Measurements from ENCODE around the gene TOMM5. TPM values are rescaled to one million over a fixed set of nuclear protein-coding genes. Genes with fewer than 3 reads are reported as not detected.
"Not testable (repeated sequence)": the region's sequence is repeated elsewhere in the genome, so short reads cannot be mapped to it uniquely, and the experiment has no call there.

TOMM5 gene
- total RNA-seq, 1 experiment from 2014 or later = 360 TPM

DNA sequence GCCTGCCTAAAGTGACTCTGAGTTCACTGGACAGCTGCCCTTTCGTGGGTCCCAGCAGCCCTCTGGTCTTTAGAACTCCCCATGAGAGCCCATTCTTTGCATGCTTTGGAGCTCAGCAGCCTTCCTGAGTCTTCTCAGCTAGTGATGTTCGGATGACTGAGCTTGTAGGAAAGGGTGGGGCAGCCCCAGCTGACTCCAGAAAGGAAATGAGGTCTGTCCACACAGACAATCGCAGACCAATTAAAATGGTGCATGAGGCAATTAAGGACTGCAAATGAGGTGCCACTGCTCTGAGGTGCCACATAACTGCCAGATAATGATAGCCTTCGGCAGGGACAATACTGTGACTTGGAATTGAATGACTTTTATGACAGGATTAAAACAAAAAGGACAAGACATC is 25.4 kb upstream of the TOMM5 start:
- in situ Hi-C loops (cut with HindIII; ENCODE audit: low sequenced_read_pairs) = no loop called here
- DNase-seq (ENCODE audit: low spot score) = no peak

- in situ Hi-C loops (cut with HindIII; ENCODE audit: low sequenced_read_pairs) = no loop called here
- no peak for DNase-seq (ENCODE audit: low spot score)
Observed at GRCh38 chr9:37617161-37617560, 24.8 kb upstream of the TOMM5 start.

DNA sequence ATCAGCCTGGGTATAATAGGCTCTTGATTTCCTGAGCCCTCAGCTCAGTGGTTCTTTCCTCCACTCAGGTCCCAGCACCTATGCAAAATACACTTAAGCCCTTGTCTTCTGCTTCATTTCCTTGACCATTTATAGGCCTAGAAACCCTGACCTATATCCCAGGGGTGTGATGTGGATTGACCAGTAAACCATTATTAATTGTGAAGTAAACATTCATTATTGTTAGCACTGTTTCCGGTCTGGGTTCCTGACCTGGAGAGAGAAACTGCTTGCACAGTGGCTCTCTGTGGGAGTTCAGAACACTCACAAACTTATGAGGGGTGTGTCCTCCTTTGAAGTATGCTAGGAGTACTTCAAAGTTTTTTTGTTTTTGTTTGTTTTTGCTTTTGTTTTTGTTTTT is 19.6 kb upstream of the TOMM5 start:
- in situ Hi-C loops (cut with HindIII; ENCODE audit: low sequenced_read_pairs) = no loop called here
- no peak for DNase-seq (ENCODE audit: low spot score)

GRCh38 chr9:37611014-37611413 is 18.6 kb upstream of the TOMM5 start:
- no peak for DNase-seq (ENCODE audit: low spot score)
- in situ Hi-C loops (cut with HindIII; ENCODE audit: low sequenced_read_pairs) = no loop called here

- DNase-seq (ENCODE audit: low spot score) = no peak
- in situ Hi-C loops (cut with HindIII; ENCODE audit: low sequenced_read_pairs) = no loop called here
Observed at GRCh38 chr9:37609735-37610397, 17.5 kb upstream of the TOMM5 start.

DNA sequence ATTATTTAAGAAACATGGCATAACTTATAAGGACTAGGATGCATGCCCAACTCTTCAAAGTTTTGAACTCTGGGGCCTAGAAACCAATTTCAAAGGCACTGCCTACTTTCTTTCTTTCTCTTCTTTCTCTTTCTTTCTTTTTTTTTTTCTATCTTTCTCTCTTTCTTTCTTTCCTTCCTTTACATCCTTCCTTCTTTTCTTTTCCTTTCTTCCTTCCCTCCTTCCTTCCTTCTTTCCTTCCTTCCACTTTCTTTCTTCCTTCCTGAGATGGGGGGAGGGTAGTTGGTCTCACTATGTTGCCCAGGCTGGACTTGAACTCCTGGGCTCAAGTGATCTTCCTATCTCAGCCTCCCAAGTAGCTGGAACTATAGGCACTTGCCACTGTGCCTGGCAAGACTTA is 15.9 kb upstream of the TOMM5 start:
- in situ Hi-C loops (cut with HindIII; ENCODE audit: low sequenced_read_pairs) = no loop called here
- DNase-seq (ENCODE audit: low spot score) = no peak

GRCh38 chr9:37604296-37604695 is 11.9 kb upstream of the TOMM5 start:
- DNase-seq (ENCODE audit: low spot score) = no peak
- in situ Hi-C loops (cut with HindIII; ENCODE audit: low sequenced_read_pairs) = no loop called here

- in situ Hi-C loops (cut with HindIII; ENCODE audit: low sequenced_read_pairs) = no loop called here
- no peak for DNase-seq (ENCODE audit: low spot score)
Observed at GRCh38 chr9:37602817-37603216, 10.4 kb upstream of the TOMM5 start.

GRCh38 chr9:37602061-37602460 is 9.7 kb upstream of the TOMM5 start:
- DNase-seq (ENCODE audit: low spot score); in situ Hi-C loops (cut with HindIII; ENCODE audit: low sequenced_read_pairs): not testable (repeated sequence)

- no peak for DNase-seq (ENCODE audit: low spot score)
- in situ Hi-C loops (cut with HindIII; ENCODE audit: low sequenced_read_pairs) = no loop called here
Observed at GRCh38 chr9:37596504-37596903, 4.1 kb upstream of the TOMM5 start.

GRCh38 chr9:37593883-37594448 is 1.6 kb upstream of the TOMM5 start:
- in situ Hi-C loops (cut with HindIII; ENCODE audit: low sequenced_read_pairs) = no loop called here
- DNase-seq (ENCODE audit: low spot score) = no peak

DNA sequence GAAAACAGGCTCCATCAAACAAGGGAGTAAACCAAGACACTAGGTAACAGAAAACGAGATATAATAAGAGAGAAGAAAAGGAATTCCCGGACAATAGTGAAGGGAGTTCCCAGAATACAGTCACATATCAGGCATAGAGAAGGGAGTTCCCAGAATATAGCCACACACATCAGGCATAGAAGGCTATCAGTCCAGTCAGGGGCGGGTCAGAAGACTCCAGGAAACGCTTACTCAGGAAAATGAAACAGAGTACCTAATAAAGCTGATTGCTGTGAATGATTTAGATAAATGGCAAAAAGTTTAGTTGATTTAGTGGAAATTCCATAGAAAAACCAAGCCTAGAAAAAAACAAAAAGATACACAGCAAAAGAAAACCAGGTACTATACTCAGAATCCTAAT is 4.9 kb downstream of the TOMM5 start:
- in situ Hi-C loops (cut with HindIII; ENCODE audit: low sequenced_read_pairs) = loop anchor here (10.0 kb wide), 1 partner anchor 57 kb away; no protein-coding TSS in a partner anchor
- DNase-seq (ENCODE audit: low spot score) = no peak

- in situ Hi-C loops (cut with HindIII; ENCODE audit: low sequenced_read_pairs) = loop anchor here (10.0 kb wide), 1 partner anchor 61 kb away; no protein-coding TSS in a partner anchor
Observed at GRCh38 chr9:37583522-37584121, 8.8 kb downstream of the TOMM5 start.

GRCh38 chr9:37582548-37583157 is 9.7 kb downstream of the TOMM5 start:
- in situ Hi-C loops (cut with HindIII; ENCODE audit: low sequenced_read_pairs) = loop anchor here (10.0 kb wide), 1 partner anchor 62 kb away; no protein-coding TSS in a partner anchor
- peak; percentile 59 for DNase-seq (ENCODE audit: low spot score)

More at GRCh38 chr9:37583522-37584121, 8.8 kb downstream of the TOMM5 start:
- DNase-seq (ENCODE audit: low spot score) = no peak

DNA sequence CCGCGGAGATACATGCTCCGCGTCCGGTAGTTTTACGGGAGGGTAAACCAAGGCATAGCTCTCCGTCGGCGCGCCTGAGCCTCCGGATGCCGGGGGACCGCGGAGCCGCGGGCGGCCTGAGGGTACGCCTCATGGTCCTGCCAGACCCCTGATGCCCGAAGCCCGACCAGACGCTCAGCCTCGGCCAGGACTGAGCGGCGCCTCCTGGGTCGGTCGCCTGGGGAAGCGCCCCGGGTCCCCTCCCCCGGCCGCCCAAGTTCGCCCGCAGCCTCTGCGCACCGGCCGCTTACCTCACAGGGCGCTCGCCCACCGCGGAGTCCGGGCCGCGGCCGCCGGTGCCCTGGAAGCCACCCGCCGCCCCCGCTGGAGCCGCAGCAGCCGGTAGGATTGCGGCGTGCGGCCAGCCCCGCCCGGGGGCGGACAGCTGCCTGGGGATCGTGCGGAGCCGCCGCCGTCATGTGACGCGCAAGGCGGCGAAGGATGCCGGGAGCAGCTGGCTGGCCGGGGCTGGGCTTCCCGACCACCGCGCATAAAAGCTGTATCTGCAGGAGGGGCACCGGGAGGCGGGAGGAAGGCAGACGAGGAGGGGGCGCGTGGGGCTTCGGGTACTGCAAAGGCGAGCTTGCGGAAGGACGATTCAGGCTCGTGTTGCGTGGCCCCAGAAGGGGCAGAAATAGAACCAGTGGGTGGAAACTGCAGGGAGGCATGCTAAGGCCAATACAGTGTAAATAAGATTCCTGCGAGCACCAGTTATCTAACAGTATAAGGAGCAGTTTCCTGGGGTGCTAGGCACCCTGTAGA is 16.3 kb downstream of the TOMM5 start, which contains the start of gene FBXO10:
Gene FBXO10 (minus strand): TSS at position 460 of the 801 bp plus-strand sequence. CDS start 34,612 bp downstream, outside the sequence.
- in situ Hi-C loops (cut with HindIII; ENCODE audit: low sequenced_read_pairs) = no loop called here
- peak; percentile 59 for DNase-seq (ENCODE audit: low spot score)

- peak; percentile 48 for DNase-seq (ENCODE audit: low spot score)
- in situ Hi-C loops (cut with HindIII; ENCODE audit: low sequenced_read_pairs) = no loop called here
Observed at GRCh38 chr9:37575511-37575914, 16.9 kb downstream of the TOMM5 start.

DNA sequence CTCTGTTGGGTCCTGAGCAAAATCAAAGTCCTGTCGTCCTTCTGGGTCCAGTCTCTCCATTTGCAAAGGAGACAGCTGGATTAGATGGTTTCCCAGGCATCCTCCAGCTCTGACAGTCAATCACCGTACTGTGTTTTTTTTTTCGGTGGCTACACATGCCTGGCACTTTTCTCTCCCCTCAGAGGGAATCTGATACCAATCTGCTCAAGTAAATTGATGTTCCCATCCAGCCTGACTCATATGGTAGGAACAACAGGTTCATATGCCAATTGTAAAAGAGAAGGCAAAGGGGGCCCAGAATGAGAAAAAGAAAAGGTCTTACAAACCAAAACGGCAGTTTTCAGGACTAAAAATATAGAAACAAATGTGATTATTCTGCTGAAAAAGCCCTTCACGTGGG is 17.4 kb downstream of the TOMM5 start:
- peak; percentile 19 for DNase-seq (ENCODE audit: low spot score)
- in situ Hi-C loops (cut with HindIII; ENCODE audit: low sequenced_read_pairs) = no loop called here

DNA sequence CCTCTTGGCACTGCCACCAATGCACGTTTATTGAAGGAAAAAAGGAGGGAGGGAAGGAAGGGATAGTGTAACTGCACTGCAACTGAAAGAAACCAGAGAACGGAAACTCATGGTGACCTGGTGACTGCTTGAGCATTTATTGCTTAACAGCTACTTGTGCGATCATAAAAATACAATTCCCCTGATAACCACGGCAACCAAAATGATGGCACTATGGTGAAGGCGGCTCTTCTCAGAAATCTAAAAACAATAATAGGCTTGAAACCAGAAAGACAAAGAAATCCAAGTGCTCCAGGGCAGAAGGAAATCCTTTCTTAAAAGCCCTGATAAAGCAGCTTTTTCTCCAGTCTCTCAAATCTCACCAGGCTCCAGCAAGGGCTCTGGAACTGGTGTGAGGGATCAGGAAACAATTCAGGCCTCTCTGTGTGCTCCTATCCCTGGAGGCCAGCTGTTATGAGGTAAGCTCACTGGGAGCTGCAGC is 18.1 kb downstream of the TOMM5 start:
- in situ Hi-C loops (cut with HindIII; ENCODE audit: low sequenced_read_pairs) = no loop called here
- no peak for DNase-seq (ENCODE audit: low spot score)

DNA sequence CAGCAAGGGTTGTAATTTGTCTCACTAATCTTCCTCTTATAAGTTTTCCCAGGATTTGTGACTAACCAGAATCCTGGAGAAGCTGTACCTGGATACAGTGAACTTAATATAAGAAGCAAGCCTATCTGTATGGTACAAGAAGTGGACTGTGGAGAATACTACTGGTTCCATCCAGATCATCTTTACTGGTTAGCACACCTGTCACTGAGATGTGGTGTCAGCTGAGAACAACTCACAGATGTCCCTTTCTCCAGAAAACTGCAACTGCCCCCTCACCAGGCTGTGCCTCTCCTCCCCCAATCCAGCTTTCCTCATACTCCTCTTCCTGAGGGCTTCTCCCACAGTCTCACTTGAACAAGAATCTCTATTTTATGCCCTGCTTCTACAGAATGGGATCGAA is 21.1 kb downstream of the TOMM5 start:
- DNase-seq (ENCODE audit: low spot score) = no peak
- in situ Hi-C loops (cut with HindIII; ENCODE audit: low sequenced_read_pairs) = no loop called here

Data from G401 (cell line).